Effector memory CD8-positive, alpha-beta T cell (primary cell): Measurements from ENCODE around the gene TRAPPC13.
"Not testable (repeated sequence)": the region's sequence is repeated elsewhere in the genome, so short reads cannot be mapped to it uniquely, and the experiment has no call there.

Experiments
- ATAC-seq: fragments of 150-1000 bp; cut with Tn5 transposase; replicated peaks from 2 replicates; pipeline ENCODE4 v1.10.0; 2021; ENCODE audit warnings: mild to moderate bottlenecking, moderate library complexity
- DNase-seq, 3 experiments: peaks; one replicate each; pipeline ENCODE4 v3.0.0; 2021
- H3K27ac Mint-ChIP-seq, 2 donors: one replicate each; pipeline ENCODE4 v1.8.0; 2022; ENCODE audit warnings: mild to moderate bottlenecking in 2 of 2, mixed read lengths in 2 of 2, moderate library complexity in 2 of 2
- H3K27me3 Mint-ChIP-seq, 2 donors: one replicate each; pipeline ENCODE4 v1.8.0; 2022; ENCODE audit warnings: mixed read lengths in 2 of 2
- H3K36me3 Mint-ChIP-seq: one replicate; pipeline ENCODE4 v1.8.0; 2022; ENCODE audit warnings: mild to moderate bottlenecking, moderate library complexity, mixed read lengths; ENCODE audit not compliant: insufficient read depth
- H3K4me1 Mint-ChIP-seq, 2 donors: one replicate each; pipeline ENCODE4 v1.8.0; 2022; ENCODE audit warnings: low read depth in 2 of 2, mixed read lengths in 2 of 2
- H3K4me3 Mint-ChIP-seq, 2 donors: one replicate each; pipeline ENCODE4 v1.8.0; 2022; ENCODE audit warnings: mild to moderate bottlenecking in 2 of 2, mixed read lengths in 2 of 2, moderate library complexity in 2 of 2
- H3K9me3 Mint-ChIP-seq, 2 donors: one replicate each; pipeline ENCODE4 v1.8.0; 2022; ENCODE audit warnings: mixed read lengths in 2 of 2
- total RNA-seq, 9 experiments: gene quantifications; one replicate each; lab custom pipeline; 2026; lab: John Stamatoyannopoulos, UW

Gene TRAPPC13
- 8.7 to 37.7 (median 30.5) reads per million in 9 experiments for total RNA-seq

DNA sequence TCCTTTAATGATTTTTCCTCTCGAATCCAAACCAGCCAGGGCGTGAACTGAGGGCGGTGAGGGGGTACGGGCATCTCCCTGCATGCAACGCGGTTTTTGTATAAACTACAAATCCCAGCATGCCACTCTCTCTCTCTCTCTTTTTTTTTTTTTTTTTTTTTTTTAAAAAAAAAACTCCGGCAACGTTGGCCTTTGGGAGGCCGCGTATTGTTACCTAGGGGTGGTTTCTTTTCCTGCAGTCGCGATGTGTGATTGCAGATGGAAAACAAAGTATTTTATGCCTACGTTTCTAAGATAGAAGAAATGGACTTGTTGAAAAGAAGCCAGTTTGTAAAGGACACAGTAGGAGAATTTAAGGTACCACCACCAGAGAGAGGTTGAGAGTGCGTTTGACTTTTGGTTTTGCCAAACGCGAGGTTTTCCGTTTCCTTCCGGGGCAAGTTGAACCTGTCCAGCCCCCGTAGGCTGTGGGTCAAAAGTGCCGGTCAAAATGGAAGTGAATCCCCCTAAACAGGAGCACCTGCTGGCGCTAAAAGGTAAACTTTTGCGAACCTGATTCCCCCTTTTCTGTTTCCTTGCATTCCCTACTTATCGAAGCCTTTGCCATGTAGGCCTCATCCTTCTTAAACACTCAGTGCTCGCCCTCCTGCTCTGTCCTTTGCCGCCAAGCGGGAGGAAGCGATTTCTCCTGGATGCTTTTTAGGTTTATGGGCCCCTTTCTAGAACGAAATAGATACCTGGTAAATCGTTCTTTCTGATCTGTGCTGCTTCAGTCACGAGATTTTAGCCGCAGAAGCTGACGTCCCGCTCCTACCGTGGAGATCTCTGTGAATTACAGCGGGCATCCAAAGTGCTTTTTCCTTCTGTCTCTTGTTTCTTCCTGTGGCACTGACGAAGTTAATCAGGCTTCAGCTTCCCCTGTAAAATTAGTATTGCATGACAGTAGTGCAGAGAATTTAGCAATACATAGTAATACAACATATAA, at the start of gene TRAPPC13, which contains the start of gene SHLD3:
Gene TRAPPC13 (plus strand): TSS at position 457 of the 985 bp plus-strand sequence. CDS start 34 bp downstream, at position 491.
Gene SHLD3 (plus strand): TSS at position 457 of the 985 bp plus-strand sequence. CDS start 4,561 bp downstream, outside the sequence.
- Mint-ChIP-seq H3K27ac (peak within 1 kb of the TSS; percentile 95 to 96), H3K4me1 (peaks cover 22 to 31% of the 10 kb centered on the region in 2 donors), H3K27me3 (no peaks in the 10 kb centered on the region), H3K9me3 (no peaks in the 10 kb centered on the region), H3K36me3 (peaks cover 49% of the 10 kb centered on the region), H3K4me3 (peak within 1 kb of the TSS; percentile 93 to 97)
- DNase-seq (peak; percentile 80 to 87 (median 83)), ATAC-seq (peak; percentile 74)

DNA sequence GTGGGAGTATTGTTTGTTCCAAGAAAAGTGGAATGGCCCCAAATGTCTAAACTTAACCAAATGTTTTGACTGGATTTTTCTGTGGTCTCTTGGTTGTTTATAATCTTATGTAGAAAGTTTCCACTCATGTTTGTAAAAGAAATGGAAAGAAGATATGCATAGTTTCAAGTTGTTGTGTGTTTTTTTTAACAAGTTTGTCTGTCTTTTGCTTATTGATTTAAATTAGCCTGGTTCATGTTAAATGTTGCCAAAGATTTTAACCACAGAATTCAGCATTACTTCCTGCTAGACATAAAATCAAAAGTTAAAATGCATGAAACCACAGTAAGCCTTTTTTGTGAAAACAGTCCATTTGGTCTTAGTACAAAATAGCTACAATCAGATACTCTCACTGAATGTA, 47.7 kb upstream of the TRAPPC13 start:
- Mint-ChIP-seq H3K4me1 (peaks cover 8 to 14% of the 10 kb centered on the region in 2 donors), H3K36me3 (peaks cover 70% of the 10 kb centered on the region), H3K27ac (no peak overlapping the region), H3K4me3 (no peak overlapping the region), H3K27me3 (no peaks in the 10 kb centered on the region), H3K9me3 (no peaks in the 10 kb centered on the region)
- ATAC-seq (no peak), DNase-seq (no peak)

DNA sequence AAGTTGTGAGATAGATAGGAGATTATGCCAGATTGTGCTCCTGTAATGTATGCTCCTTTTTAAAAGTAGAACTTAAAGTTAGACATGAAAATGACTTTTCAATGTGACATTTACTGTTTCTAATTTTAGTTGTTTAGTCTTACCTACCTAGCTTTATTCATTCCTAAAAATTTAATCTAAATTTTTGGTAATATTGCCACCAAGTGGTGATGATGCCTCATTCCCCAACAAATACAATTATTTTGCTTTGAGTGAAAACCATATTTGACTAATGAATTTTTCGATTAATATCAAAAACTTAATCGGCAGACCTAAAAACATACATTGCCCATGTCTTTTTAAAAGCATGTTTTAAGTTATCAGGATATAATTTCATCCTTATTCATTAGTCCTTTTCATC, 36.1 kb upstream of the TRAPPC13 start:
- Mint-ChIP-seq H3K4me3 (no peak overlapping the region), H3K4me1 (peaks cover 0 to 2% of the 10 kb centered on the region in 2 donors), H3K27ac (no peak overlapping the region), H3K36me3 (peaks cover 46% of the 10 kb centered on the region), H3K9me3 (no peaks in the 10 kb centered on the region), H3K27me3 (no peaks in the 10 kb centered on the region)
- no peak for DNase-seq
- ATAC-seq: no peak

DNA sequence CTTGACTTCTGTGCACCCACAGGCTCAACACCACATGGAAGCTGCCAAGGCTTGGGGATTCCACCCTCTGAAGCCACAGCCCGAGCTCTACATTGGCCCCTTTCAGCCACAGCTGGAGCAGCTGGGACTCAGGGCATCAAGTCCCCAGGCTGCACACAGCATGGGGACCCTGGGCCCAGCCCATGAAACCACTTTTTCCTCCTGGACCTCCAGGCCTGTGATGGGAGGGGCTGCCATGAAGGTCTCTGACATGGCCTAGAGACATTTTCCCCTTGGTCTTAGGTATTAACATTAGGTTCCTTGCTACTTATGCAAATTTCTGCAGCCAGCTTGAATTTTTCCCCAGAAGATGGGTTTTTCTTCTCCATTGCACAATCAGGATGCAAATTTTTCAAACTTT, 23.1 kb upstream of the TRAPPC13 start:
- not testable (repeated sequence) for H3K27me3 Mint-ChIP-seq, ATAC-seq, DNase-seq, H3K9me3 Mint-ChIP-seq, H3K4me3 Mint-ChIP-seq
- H3K27ac Mint-ChIP-seq: peak overlapping the region in 1 of 2 donors; percentile 10
- H3K36me3 Mint-ChIP-seq: peaks cover 65% of the 10 kb centered on the region
- H3K4me1 Mint-ChIP-seq: peaks cover 2 to 18% of the 10 kb centered on the region in 2 donors

GRCh38 chr5:65611524-65611923, 13.3 kb upstream of the TRAPPC13 start:
- DNase-seq (no peak), ATAC-seq (no peak)
- peaks cover 79% of the 10 kb centered on the region for H3K36me3 Mint-ChIP-seq
- no peak overlapping the region for H3K27ac Mint-ChIP-seq
- no peaks in the 10 kb centered on the region for H3K27me3 Mint-ChIP-seq
- H3K4me3 Mint-ChIP-seq: no peak overlapping the region
- H3K4me1 Mint-ChIP-seq: peaks cover 4 to 12% of the 10 kb centered on the region in 2 donors
- H3K9me3 Mint-ChIP-seq: no peaks in the 10 kb centered on the region

- H3K9me3 Mint-ChIP-seq: no peaks in the 10 kb centered on the region
- no peak for ATAC-seq
- peaks cover 73% of the 10 kb centered on the region for H3K36me3 Mint-ChIP-seq
- H3K27me3 Mint-ChIP-seq: no peaks in the 10 kb centered on the region
- H3K4me1 Mint-ChIP-seq: peaks cover 2 to 12% of the 10 kb centered on the region in 2 donors
- no peak overlapping the region for H3K4me3 Mint-ChIP-seq
- no peak for DNase-seq
- no peak overlapping the region for H3K27ac Mint-ChIP-seq
Measured at GRCh38 chr5:65612298-65612907, 12.4 kb upstream of the TRAPPC13 start.

DNA sequence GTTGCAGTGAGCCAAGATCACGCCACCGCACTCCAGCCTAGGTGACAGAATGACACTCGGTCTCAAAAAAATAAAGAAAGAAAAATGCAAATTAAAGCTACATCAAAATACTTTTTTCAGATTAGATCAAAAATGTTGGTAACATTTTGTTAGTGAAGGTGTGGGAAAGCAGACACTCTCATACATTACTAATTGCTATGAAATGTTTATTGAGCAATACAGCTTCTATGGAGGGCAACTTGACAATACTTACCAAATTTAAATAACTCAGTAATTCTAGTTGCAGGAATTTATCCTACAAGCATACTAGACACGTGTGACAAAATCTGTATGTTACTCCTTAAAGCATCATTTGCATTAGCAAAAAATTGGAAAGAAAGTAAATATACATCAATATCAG, 4.8 kb upstream of the TRAPPC13 start:
- Mint-ChIP-seq H3K36me3 (peaks cover 25% of the 10 kb centered on the region), H3K9me3 (no peaks in the 10 kb centered on the region), H3K4me3 (no peak overlapping the region), H3K27ac (no peak overlapping the region), H3K4me1 (peaks cover 11 to 37% of the 10 kb centered on the region in 2 donors), H3K27me3 (no peaks in the 10 kb centered on the region)
- ATAC-seq (no peak), DNase-seq (no peak)

GRCh38 chr5:65621961-65622360, 2.9 kb upstream of the TRAPPC13 start:
- ATAC-seq, H3K27me3 Mint-ChIP-seq, DNase-seq, H3K9me3 Mint-ChIP-seq, H3K27ac Mint-ChIP-seq: not testable (repeated sequence)
- Mint-ChIP-seq H3K4me3 (peak overlapping the region; percentile 93 to 97), H3K4me1 (peaks cover 23 to 41% of the 10 kb centered on the region in 2 donors), H3K36me3 (peaks cover 25% of the 10 kb centered on the region)

GRCh38 chr5:65623482-65623881, 1.3 kb upstream of the TRAPPC13 start:
- Mint-ChIP-seq H3K4me3 (peak overlapping the region; percentile 93 to 97), H3K36me3 (peaks cover 36% of the 10 kb centered on the region), H3K4me1 (peaks cover 23 to 36% of the 10 kb centered on the region in 2 donors), H3K9me3 (no peaks in the 10 kb centered on the region), H3K27ac (peak overlapping the region; percentile 95 to 96), H3K27me3 (no peaks in the 10 kb centered on the region)
- DNase-seq (no peak), ATAC-seq (no peak)

DNA sequence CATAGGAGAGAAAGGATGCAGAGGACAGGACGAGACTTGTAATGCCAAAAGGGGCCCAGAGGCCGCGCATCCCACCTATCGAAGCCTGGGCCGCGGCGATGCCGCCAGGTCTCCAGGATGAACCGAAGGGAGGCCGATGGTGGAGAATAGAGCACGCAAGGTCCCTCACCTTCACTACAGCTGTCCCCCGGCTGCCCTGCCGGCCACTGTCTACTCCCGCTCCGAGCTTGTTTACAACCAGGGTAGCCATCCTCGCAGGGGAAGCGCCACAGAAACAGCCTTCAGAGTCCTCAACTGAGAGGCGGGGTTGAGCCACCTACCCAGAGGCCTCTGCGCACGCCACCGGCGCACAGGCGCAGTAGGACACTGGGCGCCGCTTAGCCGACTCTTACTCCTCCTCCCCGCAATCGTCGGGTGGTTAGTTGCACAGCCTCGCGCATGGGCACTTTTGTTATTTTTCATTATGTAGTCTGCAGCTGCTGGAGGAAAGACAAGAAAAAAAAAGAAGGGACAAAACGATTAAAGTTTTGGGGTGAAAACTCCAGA, 729 bp upstream of the TRAPPC13 start, which contains the start of gene TRIM23:
Gene TRIM23 (minus strand): TSS at position 309 of the 546 bp plus-strand sequence. CDS start 59 bp downstream, at position 250.
- Mint-ChIP-seq H3K36me3 (peaks cover 42% of the 10 kb centered on the region), H3K9me3 (no peaks in the 10 kb centered on the region), H3K27ac (peak within 1 kb of the TSS; percentile 95 to 96), H3K4me3 (peak within 1 kb of the TSS; percentile 93 to 97), H3K4me1 (peaks cover 21 to 33% of the 10 kb centered on the region in 2 donors), H3K27me3 (no peaks in the 10 kb centered on the region)
- DNase-seq: peak; percentile 89
- peak; percentile 90 for ATAC-seq

DNA sequence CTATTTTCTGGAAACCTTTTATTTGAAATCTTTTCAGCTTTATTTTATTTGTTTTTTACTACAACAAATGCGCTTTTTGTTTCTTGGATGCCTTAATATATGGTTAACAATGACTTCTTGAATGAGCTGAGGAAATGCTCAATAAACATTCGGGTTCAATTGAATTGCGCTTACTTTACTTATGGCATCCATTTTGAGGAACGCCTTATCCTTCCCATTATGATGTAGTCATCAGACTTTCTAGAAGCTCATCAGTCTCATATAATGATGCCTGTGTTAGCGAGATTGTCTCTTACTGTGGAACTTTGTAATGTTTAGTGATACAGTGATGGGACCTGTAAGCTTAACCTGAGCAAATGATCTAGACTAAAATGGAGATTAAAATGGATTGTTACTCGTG, 916 bp downstream of the TRAPPC13 start:
- H3K4me1 Mint-ChIP-seq: peaks cover 21 to 31% of the 10 kb centered on the region in 2 donors
- no peaks in the 10 kb centered on the region for H3K27me3 Mint-ChIP-seq
- ATAC-seq (no peak), DNase-seq (no peak)
- peaks cover 49% of the 10 kb centered on the region for H3K36me3 Mint-ChIP-seq
- H3K27ac Mint-ChIP-seq: peak overlapping the region; percentile 95 to 96
- peak overlapping the region; percentile 93 to 97 for H3K4me3 Mint-ChIP-seq
- H3K9me3 Mint-ChIP-seq: no peaks in the 10 kb centered on the region

DNA sequence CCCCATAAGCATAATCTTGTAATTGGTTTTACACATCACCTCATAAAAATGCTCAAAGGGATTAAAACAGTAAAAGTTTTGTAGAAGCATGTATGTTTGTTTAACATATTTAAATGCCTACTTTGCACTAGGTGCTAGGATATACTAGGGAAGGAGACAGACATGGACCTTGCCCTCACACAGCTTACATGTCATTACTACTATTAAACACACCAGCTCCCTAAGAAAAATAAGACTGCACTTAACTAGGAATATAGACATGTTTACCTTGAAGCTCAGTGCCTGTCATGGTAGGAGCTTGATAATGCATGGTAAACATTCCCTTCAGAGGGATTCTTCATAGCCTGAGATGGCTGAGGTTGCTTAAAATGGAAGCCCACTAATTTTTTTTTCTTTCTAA, 6.2 kb downstream of the TRAPPC13 start:
- H3K27ac Mint-ChIP-seq: no peak overlapping the region
- H3K36me3 Mint-ChIP-seq: peaks cover 34% of the 10 kb centered on the region
- H3K27me3 Mint-ChIP-seq: no peaks in the 10 kb centered on the region
- DNase-seq (no peak), ATAC-seq (no peak)
- H3K4me3 Mint-ChIP-seq: no peak overlapping the region
- H3K9me3 Mint-ChIP-seq: no peaks in the 10 kb centered on the region
- H3K4me1 Mint-ChIP-seq: peaks cover 8 to 11% of the 10 kb centered on the region in 2 donors

GRCh38 chr5:65640240-65640639, 15.4 kb downstream of the TRAPPC13 start:
- Mint-ChIP-seq H3K4me3 (no peak overlapping the region), H3K4me1 (no peaks in the 10 kb centered on the region), H3K36me3 (peaks cover 47% of the 10 kb centered on the region), H3K27ac (no peak overlapping the region), H3K27me3 (no peaks in the 10 kb centered on the region), H3K9me3 (no peaks in the 10 kb centered on the region)
- ATAC-seq (no peak), DNase-seq (no peak)
